GM23338 (cell line): ENCODE measurements around the gene FAXDC2. TPM values are rescaled to one million over a fixed set of nuclear protein-coding genes. Genes with fewer than 3 reads are reported as not detected.

Source experiments
- ATAC-seq: fragments of 200-7000 bp; cut with Tn5 transposase; 3 replicates; pipeline ENCODE4 v1.9.1; 2020
- DNase-seq: peaks from one replicate; pipeline ENCODE4 v3.0.0-alpha.2; 2015; ENCODE audit warnings: low spot score
- H2AFZ ChIP-seq: fragments of 200-600 bp; sonication (generic); 2 replicates; pipeline ENCODE4 v1.8.0; 2016; ENCODE audit warnings: antibody characterized with exemption, mild to moderate bottlenecking, moderate library complexity
- H3F3A ChIP-seq: fragments of 200-600 bp; sonication (generic); replicated peaks from 2 replicates; pipeline ENCODE4 v1.8.0; 2017; ENCODE audit warnings: antibody characterized with exemption, mixed run types, low read depth
- H3K27ac ChIP-seq: fragments of 200-600 bp; sonication (generic); 2 replicates; pipeline ENCODE4 v1.6.1; 2016; ENCODE audit warnings: low read depth
- H3K27me3 ChIP-seq: fragments of 200-600 bp; sonication (generic); 2 replicates; pipeline ENCODE4 v1.8.0; 2016; ENCODE audit warnings: mild to moderate bottlenecking, mixed run types, moderate library complexity; ENCODE audit not compliant: insufficient read depth
- H3K36me3 ChIP-seq: fragments of 200-600 bp; sonication (generic); 2 replicates; pipeline ENCODE4 v1.8.0; 2016; ENCODE audit warnings: mild to moderate bottlenecking; ENCODE audit not compliant: insufficient read depth
- H3K4me1 ChIP-seq: fragments of 200-600 bp; sonication (generic); 2 replicates; pipeline ENCODE4 v1.8.0; 2016; ENCODE audit warnings: mild to moderate bottlenecking, moderate library complexity; ENCODE audit not compliant: insufficient read depth
- H3K4me2 ChIP-seq: fragments of 200-600 bp; sonication (generic); 2 replicates; pipeline ENCODE4 v1.7.1; 2017; ENCODE audit warnings: mixed run types
- H3K4me3 ChIP-seq: fragments of 200-600 bp; sonication (generic); 2 replicates; pipeline ENCODE4 v1.6.1; 2016; ENCODE audit warnings: mixed run types
- H3K79me2 ChIP-seq: fragments of 200-600 bp; sonication (generic); replicated peaks from 2 replicates; pipeline ENCODE4 v1.8.0; 2017; ENCODE audit warnings: mild to moderate bottlenecking; ENCODE audit not compliant: insufficient read depth
- H3K9me2 ChIP-seq: fragments of 200-600 bp; sonication (generic); 2 replicates; pipeline ENCODE4 v1.8.0; 2017; ENCODE audit not compliant: insufficient read depth
- H4K20me1 ChIP-seq: fragments of 200-600 bp; sonication (generic); replicated peaks from 2 replicates; pipeline ENCODE4 v1.8.0; 2017; ENCODE audit warnings: mild to moderate bottlenecking; ENCODE audit not compliant: insufficient read depth
- H3K27ac Mint-ChIP-seq: 2 replicates; pipeline ENCODE4 v1.8.0; 2020; ENCODE audit warnings: inconsistent platforms, mild to moderate bottlenecking, moderate library complexity, mixed read lengths
- H3K27me3 Mint-ChIP-seq: 3 replicates; pipeline ENCODE4 v1.8.0; 2022; ENCODE audit warnings: low read depth, mild to moderate bottlenecking, moderate library complexity, mixed read lengths, inconsistent platforms; ENCODE audit not compliant: insufficient read depth, poor library complexity
- H3K36me3 Mint-ChIP-seq: 3 replicates; pipeline ENCODE4 v1.8.0; 2021; ENCODE audit warnings: low read depth, mild to moderate bottlenecking, inconsistent platforms, moderate library complexity, mixed read lengths
- H3K4me1 Mint-ChIP-seq: 3 replicates; pipeline ENCODE4 v1.8.0; 2020; ENCODE audit warnings: mild to moderate bottlenecking, inconsistent platforms, mixed read lengths
- H3K4me3 Mint-ChIP-seq: 3 replicates; pipeline ENCODE4 v1.8.0; 2021; ENCODE audit warnings: moderate library complexity, mild to moderate bottlenecking, inconsistent platforms, mixed read lengths
- H3K9me3 Mint-ChIP-seq: 3 replicates; pipeline ENCODE4 v1.8.0; 2020; ENCODE audit warnings: moderate library complexity, mild to moderate bottlenecking, inconsistent platforms, mixed read lengths
- CREB1 ChIP-seq: fragments of 250-450 bp; sonication (Bioruptor Pico); IDR thresholded peaks from 2 replicates; pipeline ENCODE4 v1.5.0; 2020; ENCODE audit warnings: low read depth, mild to moderate bottlenecking, moderate library complexity
- EZH2 ChIP-seq: fragments of 200-600 bp; sonication (generic); IDR thresholded peaks from one replicate; pipeline ENCODE4 v1.8.0; 2017; ENCODE audit warnings: antibody characterized with exemption, mild to moderate bottlenecking, low read depth; ENCODE audit not compliant: unreplicated experiment
- EZH2phosphoT487 ChIP-seq: fragments of 200-600 bp; sonication (generic); IDR thresholded peaks from one replicate; pipeline ENCODE4 v1.8.1; 2018; ENCODE audit warnings: antibody characterized with exemption; ENCODE audit not compliant: unreplicated experiment
- JUNB ChIP-seq: IDR thresholded peaks from one replicate; pipeline ENCODE4 v1.6.1; 2016; ENCODE audit warnings: antibody characterized with exemption; ENCODE audit not compliant: unreplicated experiment
- NANOG ChIP-seq: IDR thresholded peaks from 2 replicates; pipeline ENCODE4 v1.6.1; 2016; ENCODE audit warnings: antibody characterized with exemption, borderline replicate concordance
- POLR2AphosphoS5 ChIP-seq: IDR thresholded peaks from 2 replicates; pipeline ENCODE4 v1.6.1; 2016; ENCODE audit warnings: antibody characterized with exemption, low read depth
- STAT1 ChIP-seq: IDR thresholded peaks from one replicate; pipeline ENCODE4 v1.6.1; 2016; ENCODE audit warnings: antibody characterized with exemption; ENCODE audit not compliant: unreplicated experiment
- ZNF114 ChIP-seq: fragments of 250-450 bp; sonication (Bioruptor Pico); IDR thresholded peaks from 2 replicates; pipeline ENCODE4 v1.5.0; 2020; ENCODE audit warnings: mild to moderate bottlenecking, moderate library complexity
- ZNF331 ChIP-seq: fragments of 250-450 bp; sonication (Bioruptor Pico); IDR thresholded peaks from 2 replicates; pipeline ENCODE4 v1.5.0; 2020; ENCODE audit warnings: low read depth, mild to moderate bottlenecking, moderate library complexity
- polyA plus RNA-seq: library from polyadenylated mRNA; unstranded; fragments of >200 nt; fragmentation: Nextera tagmentation; extraction: Ambion mirVana; gene quantifications from 2 replicates; pipeline ENCODE4 v1.2.1, GENCODE V29; 2016
- total RNA-seq: library from RNA; depleted of rRNA; stranded (reverse); fragments of >200 nt; shearing (Covaris generic); gene quantifications from 2 replicates; pipeline ENCODE4 v1.2.3, GENCODE V29; 2014
- TF ChIP-seq, protein P1 (sequence below), 2 experiments: fragments of 200-600 bp in 1 of 2; sonication (generic) in 1 of 2; conservative IDR thresholded peaks; 2 replicates each; pipeline versions ENCODE4 v1.5.1 to v1.6.1; 2016 to 2017; ENCODE audit warnings: antibody characterized with exemption in 2 of 2, low read depth in 2 of 2, mild to moderate bottlenecking in 2 of 2, moderate library complexity in 1 of 2
- TF ChIP-seq, protein P2 (sequence below): fragments of 250-450 bp; sonication (Bioruptor Pico); IDR thresholded peaks from 2 replicates; pipeline ENCODE4 v1.5.0; 2020; ENCODE audit warnings: mild to moderate bottlenecking, moderate library complexity
- TF ChIP-seq, protein P3 (sequence below): IDR thresholded peaks from one replicate; pipeline ENCODE4 v1.6.1; 2018; ENCODE audit warnings: antibody characterized with exemption; ENCODE audit not compliant: unreplicated experiment
- TF ChIP-seq, protein P4 (sequence below): IDR thresholded peaks from 2 replicates; pipeline ENCODE4 v1.6.1; 2016; ENCODE audit warnings: antibody characterized with exemption

The FAXDC2 gene
- total and polyA plus RNA-seq, 2 experiments from 2014 or later, result 4.0 to 4.6 TPM

DNA sequence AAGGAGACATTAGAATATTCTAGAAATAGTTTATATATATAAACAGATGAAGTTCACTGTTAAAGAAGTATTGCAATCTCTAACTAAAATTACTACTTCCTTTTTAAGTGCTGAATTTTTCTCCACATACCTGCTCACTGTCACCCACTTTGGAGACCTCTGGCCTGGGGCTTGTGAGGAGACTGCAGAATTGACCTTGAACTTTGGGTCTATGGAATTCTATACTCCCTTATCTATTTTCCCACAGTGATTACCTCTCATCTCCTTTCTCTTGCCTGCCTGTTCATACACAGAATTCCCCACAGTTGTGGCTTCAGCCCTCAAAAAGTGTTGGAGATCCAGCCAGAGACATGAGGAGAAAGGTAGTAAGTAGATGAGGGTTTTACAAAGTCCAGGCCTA, 49.8 kb downstream of the FAXDC2 start:
- H3K9me3 Mint-ChIP-seq, result no peaks in the 10 kb centered on the region
- DNase-seq (no peak), ATAC-seq (no peak)
- H3K4me1 ChIP-seq, result no peaks in the 10 kb centered on the region
- H3K9me2 ChIP-seq, result no peaks in the 10 kb centered on the region
- TF ChIP-seq CREB1 (CRISPR knock-in tag) (no peak), POLR2AphosphoS5 (no peak), ZNF114 (CRISPR knock-in tag) (no peak), EZH2phosphoT487 (no peak), EZH2 (no peak), JUNB (no peak), NANOG (no peak), ZNF331 (CRISPR knock-in tag) (no peak), STAT1 (no peak)
- TF ChIP-seq, protein P1, sequence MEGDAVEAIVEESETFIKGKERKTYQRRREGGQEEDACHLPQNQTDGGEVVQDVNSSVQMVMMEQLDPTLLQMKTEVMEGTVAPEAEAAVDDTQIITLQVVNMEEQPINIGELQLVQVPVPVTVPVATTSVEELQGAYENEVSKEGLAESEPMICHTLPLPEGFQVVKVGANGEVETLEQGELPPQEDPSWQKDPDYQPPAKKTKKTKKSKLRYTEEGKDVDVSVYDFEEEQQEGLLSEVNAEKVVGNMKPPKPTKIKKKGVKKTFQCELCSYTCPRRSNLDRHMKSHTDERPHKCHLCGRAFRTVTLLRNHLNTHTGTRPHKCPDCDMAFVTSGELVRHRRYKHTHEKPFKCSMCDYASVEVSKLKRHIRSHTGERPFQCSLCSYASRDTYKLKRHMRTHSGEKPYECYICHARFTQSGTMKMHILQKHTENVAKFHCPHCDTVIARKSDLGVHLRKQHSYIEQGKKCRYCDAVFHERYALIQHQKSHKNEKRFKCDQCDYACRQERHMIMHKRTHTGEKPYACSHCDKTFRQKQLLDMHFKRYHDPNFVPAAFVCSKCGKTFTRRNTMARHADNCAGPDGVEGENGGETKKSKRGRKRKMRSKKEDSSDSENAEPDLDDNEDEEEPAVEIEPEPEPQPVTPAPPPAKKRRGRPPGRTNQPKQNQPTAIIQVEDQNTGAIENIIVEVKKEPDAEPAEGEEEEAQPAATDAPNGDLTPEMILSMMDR (conservative IDR thresholded peaks at IDR 0.05; ENCODE audit: low read depth in 2 of 2), result no peak
- TF ChIP-seq, protein P2, sequence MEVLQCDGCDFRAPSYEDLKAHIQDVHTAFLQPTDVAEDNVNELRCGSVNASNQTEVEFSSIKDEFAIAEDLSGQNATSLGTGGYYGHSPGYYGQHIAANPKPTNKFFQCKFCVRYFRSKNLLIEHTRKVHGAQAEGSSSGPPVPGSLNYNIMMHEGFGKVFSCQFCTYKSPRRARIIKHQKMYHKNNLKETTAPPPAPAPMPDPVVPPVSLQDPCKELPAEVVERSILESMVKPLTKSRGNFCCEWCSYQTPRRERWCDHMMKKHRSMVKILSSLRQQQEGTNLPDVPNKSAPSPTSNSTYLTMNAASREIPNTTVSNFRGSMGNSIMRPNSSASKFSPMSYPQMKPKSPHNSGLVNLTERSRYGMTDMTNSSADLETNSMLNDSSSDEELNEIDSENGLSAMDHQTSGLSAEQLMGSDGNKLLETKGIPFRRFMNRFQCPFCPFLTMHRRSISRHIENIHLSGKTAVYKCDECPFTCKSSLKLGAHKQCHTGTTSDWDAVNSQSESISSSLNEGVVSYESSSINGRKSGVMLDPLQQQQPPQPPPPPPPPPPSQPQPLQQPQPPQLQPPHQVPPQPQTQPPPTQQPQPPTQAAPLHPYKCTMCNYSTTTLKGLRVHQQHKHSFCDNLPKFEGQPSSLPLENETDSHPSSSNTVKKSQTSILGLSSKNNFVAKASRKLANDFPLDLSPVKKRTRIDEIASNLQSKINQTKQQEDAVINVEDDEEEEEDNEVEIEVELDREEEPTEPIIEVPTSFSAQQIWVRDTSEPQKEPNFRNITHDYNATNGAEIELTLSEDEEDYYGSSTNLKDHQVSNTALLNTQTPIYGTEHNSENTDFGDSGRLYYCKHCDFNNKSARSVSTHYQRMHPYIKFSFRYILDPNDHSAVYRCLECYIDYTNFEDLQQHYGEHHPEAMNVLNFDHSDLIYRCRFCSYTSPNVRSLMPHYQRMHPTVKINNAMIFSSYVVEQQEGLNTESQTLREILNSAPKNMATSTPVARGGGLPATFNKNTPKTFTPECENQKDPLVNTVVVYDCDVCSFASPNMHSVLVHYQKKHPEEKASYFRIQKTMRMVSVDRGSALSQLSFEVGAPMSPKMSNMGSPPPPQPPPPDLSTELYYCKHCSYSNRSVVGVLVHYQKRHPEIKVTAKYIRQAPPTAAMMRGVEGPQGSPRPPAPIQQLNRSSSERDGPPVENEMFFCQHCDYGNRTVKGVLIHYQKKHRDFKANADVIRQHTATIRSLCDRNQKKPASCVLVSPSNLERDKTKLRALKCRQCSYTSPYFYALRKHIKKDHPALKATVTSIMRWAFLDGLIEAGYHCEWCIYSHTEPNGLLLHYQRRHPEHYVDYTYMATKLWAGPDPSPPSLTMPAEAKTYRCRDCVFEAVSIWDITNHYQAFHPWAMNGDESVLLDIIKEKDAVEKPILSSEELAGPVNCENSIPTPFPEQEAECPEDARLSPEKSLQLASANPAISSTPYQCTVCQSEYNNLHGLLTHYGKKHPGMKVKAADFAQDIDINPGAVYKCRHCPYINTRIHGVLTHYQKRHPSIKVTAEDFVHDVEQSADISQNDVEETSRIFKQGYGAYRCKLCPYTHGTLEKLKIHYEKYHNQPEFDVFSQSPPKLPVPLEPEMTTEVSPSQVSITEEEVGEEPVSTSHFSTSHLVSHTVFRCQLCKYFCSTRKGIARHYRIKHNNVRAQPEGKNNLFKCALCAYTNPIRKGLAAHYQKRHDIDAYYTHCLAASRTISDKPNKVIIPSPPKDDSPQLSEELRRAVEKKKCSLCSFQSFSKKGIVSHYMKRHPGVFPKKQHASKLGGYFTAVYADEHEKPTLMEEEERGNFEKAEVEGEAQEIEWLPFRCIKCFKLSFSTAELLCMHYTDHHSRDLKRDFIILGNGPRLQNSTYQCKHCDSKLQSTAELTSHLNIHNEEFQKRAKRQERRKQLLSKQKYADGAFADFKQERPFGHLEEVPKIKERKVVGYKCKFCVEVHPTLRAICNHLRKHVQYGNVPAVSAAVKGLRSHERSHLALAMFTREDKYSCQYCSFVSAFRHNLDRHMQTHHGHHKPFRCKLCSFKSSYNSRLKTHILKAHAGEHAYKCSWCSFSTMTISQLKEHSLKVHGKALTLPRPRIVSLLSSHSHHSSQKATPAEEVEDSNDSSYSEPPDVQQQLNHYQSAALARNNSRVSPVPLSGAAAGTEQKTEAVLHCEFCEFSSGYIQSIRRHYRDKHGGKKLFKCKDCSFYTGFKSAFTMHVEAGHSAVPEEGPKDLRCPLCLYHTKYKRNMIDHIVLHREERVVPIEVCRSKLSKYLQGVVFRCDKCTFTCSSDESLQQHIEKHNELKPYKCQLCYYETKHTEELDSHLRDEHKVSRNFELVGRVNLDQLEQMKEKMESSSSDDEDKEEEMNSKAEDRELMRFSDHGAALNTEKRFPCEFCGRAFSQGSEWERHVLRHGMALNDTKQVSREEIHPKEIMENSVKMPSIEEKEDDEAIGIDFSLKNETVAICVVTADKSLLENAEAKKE (CRISPR knock-in tag), result no peak
- TF ChIP-seq, protein P3, sequence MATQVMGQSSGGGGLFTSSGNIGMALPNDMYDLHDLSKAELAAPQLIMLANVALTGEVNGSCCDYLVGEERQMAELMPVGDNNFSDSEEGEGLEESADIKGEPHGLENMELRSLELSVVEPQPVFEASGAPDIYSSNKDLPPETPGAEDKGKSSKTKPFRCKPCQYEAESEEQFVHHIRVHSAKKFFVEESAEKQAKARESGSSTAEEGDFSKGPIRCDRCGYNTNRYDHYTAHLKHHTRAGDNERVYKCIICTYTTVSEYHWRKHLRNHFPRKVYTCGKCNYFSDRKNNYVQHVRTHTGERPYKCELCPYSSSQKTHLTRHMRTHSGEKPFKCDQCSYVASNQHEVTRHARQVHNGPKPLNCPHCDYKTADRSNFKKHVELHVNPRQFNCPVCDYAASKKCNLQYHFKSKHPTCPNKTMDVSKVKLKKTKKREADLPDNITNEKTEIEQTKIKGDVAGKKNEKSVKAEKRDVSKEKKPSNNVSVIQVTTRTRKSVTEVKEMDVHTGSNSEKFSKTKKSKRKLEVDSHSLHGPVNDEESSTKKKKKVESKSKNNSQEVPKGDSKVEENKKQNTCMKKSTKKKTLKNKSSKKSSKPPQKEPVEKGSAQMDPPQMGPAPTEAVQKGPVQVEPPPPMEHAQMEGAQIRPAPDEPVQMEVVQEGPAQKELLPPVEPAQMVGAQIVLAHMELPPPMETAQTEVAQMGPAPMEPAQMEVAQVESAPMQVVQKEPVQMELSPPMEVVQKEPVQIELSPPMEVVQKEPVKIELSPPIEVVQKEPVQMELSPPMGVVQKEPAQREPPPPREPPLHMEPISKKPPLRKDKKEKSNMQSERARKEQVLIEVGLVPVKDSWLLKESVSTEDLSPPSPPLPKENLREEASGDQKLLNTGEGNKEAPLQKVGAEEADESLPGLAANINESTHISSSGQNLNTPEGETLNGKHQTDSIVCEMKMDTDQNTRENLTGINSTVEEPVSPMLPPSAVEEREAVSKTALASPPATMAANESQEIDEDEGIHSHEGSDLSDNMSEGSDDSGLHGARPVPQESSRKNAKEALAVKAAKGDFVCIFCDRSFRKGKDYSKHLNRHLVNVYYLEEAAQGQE, result no peak
- TF ChIP-seq, protein P4, sequence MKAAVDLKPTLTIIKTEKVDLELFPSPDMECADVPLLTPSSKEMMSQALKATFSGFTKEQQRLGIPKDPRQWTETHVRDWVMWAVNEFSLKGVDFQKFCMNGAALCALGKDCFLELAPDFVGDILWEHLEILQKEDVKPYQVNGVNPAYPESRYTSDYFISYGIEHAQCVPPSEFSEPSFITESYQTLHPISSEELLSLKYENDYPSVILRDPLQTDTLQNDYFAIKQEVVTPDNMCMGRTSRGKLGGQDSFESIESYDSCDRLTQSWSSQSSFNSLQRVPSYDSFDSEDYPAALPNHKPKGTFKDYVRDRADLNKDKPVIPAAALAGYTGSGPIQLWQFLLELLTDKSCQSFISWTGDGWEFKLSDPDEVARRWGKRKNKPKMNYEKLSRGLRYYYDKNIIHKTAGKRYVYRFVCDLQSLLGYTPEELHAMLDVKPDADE, result no peak
- H3K27me3 Mint-ChIP-seq, result peaks cover 4% of the 10 kb centered on the region
- 0 out of 2 replicates have a peak overlapping the region, but pooled peaks have one; percentile 39 for H3K27ac ChIP-seq
- H3K4me1 Mint-ChIP-seq, result no peaks in the 10 kb centered on the region
- H3K36me3 Mint-ChIP-seq, result peaks cover 93% of the 10 kb centered on the region
- H3K4me3 Mint-ChIP-seq, result no peak overlapping the region
- H3K79me2 ChIP-seq, result peaks cover 73% of the 10 kb centered on the region
- peaks cover 53% of the 10 kb centered on the region for H3F3A ChIP-seq
- H4K20me1 ChIP-seq, result peaks cover 53% of the 10 kb centered on the region
- H3K4me2 ChIP-seq, result no peak overlapping the region
- H3K27ac Mint-ChIP-seq, result no peak overlapping the region
- H3K4me3 ChIP-seq, result no peak overlapping the region
- H3K27me3 ChIP-seq, result no peaks in the 10 kb centered on the region
- H3K36me3 ChIP-seq, result peaks cover 95% of the 10 kb centered on the region
- no peak overlapping the region for H2AFZ ChIP-seq
